GM18505 (cell line): Measurements from ENCODE around the gene INCA1.
"Not testable (repeated sequence)": the region's sequence is repeated elsewhere in the genome, so short reads cannot be mapped to it uniquely, and the experiment has no call there.

Source experiments
- ATAC-seq: cut with Tn5 transposase; IDR thresholded peaks from one replicate; pipeline ENCODE4 v1.9.1; 2021; ENCODE audit not compliant: unreplicated experiment
- POLR2A ChIP-seq: IDR thresholded peaks from 4 replicates; pipeline ENCODE4 v1.6.1; 2011; ENCODE audit warnings: borderline replicate concordance; ENCODE audit not compliant: insufficient read depth, insufficient read length; ENCODE audit errors: extremely low read depth

Gene INCA1

GRCh38 chr17:4997302-4998026 lies at the start of gene INCA1, which contains the start of gene KIF1C:
Gene INCA1, minus strand, starts transcription at chr17:4997522. Its CDS starts 3,085 bp downstream, at chr17:4994437.
Gene KIF1C, plus strand, starts transcription at chr17:4997950. Its CDS starts 2,297 bp downstream, at chr17:5000247.
- peak; percentile 40 for TF ChIP-seq POLR2A
- peak; percentile 77 for ATAC-seq

- TF ChIP-seq POLR2A = no peak
- ATAC-seq = no peak
Measured at GRCh38 chr17:5045496-5045895, 48.2 kb upstream of the INCA1 start.

DNA sequence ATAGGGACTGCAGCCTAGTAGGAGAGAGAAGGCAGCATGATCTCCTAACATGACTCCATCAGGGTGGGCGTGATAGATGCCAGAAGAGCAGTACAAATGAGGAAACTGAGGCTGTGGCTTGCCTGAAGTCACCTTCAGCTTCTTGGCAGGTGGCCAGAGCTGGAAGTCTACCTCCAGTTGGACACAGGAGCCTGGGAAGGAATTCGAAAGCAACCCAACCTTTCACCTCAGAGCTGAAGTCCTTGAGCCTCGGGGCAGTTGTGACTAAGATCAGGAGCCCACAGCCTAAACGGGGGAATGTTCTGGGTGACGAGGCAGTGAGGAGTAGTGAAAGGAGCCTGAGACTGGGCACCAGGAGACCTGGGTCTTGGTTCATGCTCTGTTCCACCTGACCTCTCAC lies 47.3 kb upstream of the INCA1 start:
- no peak for ATAC-seq
- no peak for TF ChIP-seq POLR2A

DNA sequence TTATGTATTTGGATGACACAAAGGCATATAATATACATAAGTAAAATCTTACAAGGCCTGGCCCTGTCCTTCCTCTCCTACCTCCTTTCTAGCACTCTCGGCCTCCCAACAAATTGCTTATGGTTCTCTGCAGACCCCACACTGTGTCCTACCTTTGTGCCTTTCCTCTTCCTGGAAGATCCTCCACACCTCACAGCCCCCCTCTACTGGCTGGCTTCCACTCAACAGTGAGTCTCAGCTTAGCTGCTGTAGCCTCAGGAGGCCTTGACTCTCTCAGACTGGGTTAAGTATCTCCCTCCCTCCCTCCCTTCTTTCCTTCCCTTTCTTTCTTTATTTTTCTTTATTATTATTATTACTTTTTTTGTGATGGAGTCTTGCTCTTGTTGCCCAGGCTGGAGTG lies 46.2 kb upstream of the INCA1 start:
- no peak for ATAC-seq
- no peak for TF ChIP-seq POLR2A

GRCh38 chr17:5042157-5043022 lies 45.1 kb upstream of the INCA1 start:
- TF ChIP-seq POLR2A = no peak
- ATAC-seq = no peak

GRCh38 chr17:5035315-5035714 lies 38.0 kb upstream of the INCA1 start, which contains the start of gene SLC52A1:
Gene SLC52A1, minus strand, starts transcription at chr17:5035426. Its CDS starts 820 bp downstream, at chr17:5034606.
- ATAC-seq = no peak
- no peak for TF ChIP-seq POLR2A

- no peak for TF ChIP-seq POLR2A
- no peak for ATAC-seq
Measured at GRCh38 chr17:5034651-5035050, 37.3 kb upstream of the INCA1 start.

GRCh38 chr17:5034063-5034462 lies 36.7 kb upstream of the INCA1 start:
- ATAC-seq = no peak
- no peak for TF ChIP-seq POLR2A

- ATAC-seq = no peak
- no peak for TF ChIP-seq POLR2A
Measured at GRCh38 chr17:5033352-5034015, 36.2 kb upstream of the INCA1 start.

DNA sequence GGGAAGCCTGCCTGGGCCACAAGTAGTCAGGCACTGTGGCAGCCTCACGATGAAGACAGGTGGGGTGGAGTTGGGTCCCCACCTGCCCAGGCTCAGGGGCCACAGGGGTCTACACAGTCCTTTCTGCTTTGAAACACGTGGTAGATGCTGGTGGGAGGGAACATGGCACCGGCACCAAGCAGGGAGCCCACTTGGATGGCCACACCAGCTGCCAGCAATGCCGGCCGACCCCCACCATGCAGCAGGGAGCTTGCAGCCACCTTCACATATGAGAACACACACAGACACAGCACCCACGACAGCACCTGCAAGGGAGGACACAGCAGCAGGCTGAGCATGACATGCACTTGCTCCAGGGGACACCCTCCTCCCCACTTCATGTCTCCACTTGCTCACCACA lies 35.5 kb upstream of the INCA1 start:
- no peak for ATAC-seq
- TF ChIP-seq POLR2A = no peak

DNA sequence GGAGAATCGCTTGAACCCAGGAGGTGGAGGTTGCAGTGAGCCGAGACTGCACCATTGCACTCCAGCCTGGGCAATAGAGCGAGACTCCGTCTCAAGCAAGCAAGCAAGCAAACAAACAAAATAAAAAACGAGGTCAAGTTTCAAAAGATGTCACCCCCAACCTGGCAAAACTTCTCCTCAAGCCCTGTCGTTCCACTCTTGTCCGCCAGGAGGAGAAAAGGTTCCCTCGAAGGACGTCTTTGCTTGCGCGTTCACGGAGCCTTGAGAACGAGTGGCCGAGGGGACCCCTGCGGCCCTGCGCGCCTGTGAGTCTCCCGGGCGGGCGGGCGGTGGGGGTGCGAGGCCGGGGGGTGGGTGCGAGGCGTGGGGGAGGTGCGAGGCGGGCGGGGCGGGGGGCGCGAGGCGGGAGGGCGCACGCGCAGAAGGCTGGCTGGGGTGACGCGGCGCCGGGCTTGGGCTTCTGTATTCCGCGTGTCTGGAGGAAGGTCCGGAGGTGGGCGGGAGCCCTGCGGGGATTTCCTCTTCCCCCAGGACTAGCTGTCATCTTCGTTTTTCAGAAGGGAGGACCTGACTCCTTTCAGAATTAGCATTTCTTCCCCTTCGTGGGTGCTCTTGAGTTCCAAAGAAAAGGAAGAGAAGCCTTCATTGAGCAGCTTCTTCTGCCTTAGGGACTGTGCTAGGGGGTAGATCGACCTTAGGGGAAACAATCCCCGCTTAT lies 34.2 kb upstream of the INCA1 start:
- TF ChIP-seq POLR2A = peak; percentile 30
- ATAC-seq = no peak

- not testable (repeated sequence) for ATAC-seq
Measured at GRCh38 chr17:5030168-5030567, 32.8 kb upstream of the INCA1 start.

DNA sequence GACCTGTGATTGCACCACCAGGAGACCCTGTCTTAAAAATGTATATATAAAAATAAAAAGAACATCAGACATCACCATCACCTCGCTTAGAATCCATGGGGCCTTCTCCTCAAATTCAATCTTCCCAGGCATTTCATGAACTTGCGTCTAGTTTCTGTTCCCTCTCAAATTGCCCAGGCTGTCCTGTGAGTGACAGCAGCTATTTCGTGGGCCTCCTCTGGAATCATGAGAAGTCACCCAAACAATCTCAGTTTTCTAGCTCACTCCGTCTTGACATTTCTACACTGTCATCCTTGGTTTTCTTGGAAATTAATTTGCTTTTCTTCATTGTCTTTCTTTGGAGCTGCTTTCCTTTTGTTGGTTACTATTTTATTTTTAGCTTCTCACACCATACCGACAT lies 30.6 kb upstream of the INCA1 start:
- no peak for TF ChIP-seq POLR2A
- no peak for ATAC-seq
